OCI-LY7 (cell line): Measurements from ENCODE around the gene APOBEC3A.

Experiments
- EZH2phosphoT487 ChIP-seq: fragments of 200-600 bp; sonication (generic); IDR thresholded peaks from 2 replicates; pipeline ENCODE4 v1.6.1; 2018; ENCODE audit warnings: low read depth, borderline replicate concordance, mild to moderate bottlenecking, mixed run types, antibody characterized with exemption, low read length, moderate library complexity, mixed read lengths
- TF ChIP-seq, protein P1 (sequence below): fragments of 200-600 bp; sonication (generic); conservative IDR thresholded peaks from 2 replicates; pipeline ENCODE4 v1.5.1; 2014; ENCODE audit warnings: mild to moderate bottlenecking, antibody characterized with exemption, low read length, moderate library complexity, mixed read lengths

- TF ChIP-seq, protein P1, sequence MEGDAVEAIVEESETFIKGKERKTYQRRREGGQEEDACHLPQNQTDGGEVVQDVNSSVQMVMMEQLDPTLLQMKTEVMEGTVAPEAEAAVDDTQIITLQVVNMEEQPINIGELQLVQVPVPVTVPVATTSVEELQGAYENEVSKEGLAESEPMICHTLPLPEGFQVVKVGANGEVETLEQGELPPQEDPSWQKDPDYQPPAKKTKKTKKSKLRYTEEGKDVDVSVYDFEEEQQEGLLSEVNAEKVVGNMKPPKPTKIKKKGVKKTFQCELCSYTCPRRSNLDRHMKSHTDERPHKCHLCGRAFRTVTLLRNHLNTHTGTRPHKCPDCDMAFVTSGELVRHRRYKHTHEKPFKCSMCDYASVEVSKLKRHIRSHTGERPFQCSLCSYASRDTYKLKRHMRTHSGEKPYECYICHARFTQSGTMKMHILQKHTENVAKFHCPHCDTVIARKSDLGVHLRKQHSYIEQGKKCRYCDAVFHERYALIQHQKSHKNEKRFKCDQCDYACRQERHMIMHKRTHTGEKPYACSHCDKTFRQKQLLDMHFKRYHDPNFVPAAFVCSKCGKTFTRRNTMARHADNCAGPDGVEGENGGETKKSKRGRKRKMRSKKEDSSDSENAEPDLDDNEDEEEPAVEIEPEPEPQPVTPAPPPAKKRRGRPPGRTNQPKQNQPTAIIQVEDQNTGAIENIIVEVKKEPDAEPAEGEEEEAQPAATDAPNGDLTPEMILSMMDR: no peak
- no peak for TF ChIP-seq EZH2phosphoT487
Measured at GRCh38 chr22:38911434-38911833, 46.0 kb upstream of the APOBEC3A start.
